Lower lobe of right lung (tissue), 2 donors: Measurements from ENCODE around the gene HEXA. TPM values are rescaled to one million over a fixed set of nuclear protein-coding genes. Genes with fewer than 3 reads are reported as not detected.

ENCODE experiments used
- ATAC-seq, 2 donors: fragments of 200-7000 bp; cut with Tn5 transposase; one replicate each; pipeline ENCODE4 v1.9.1; 2020 to 2022; ENCODE audit warnings: mild to moderate bottlenecking in 2 of 2, moderate library complexity in 2 of 2
- DNase-seq: peaks from one replicate; pipeline ENCODE4 v3.0.0-alpha.2; 2020
- H3K27ac ChIP-seq: fragments of 200-600 bp; one replicate; pipeline ENCODE4 v1.8.0; 2022
- H3K27me3 ChIP-seq: fragments of 200-600 bp; one replicate; pipeline ENCODE4 v1.8.0; 2022; ENCODE audit warnings: low read depth
- H3K36me3 ChIP-seq: fragments of 200-600 bp; one replicate; pipeline ENCODE4 v1.8.0; 2022; ENCODE audit warnings: mild to moderate bottlenecking
- H3K4me1 ChIP-seq: fragments of 200-600 bp; one replicate; pipeline ENCODE4 v1.8.0; 2022
- H3K4me3 ChIP-seq: fragments of 200-600 bp; one replicate; pipeline ENCODE4 v1.8.0; 2022; ENCODE audit warnings: mild to moderate bottlenecking
- H3K9me3 ChIP-seq: fragments of 200-600 bp; one replicate; pipeline ENCODE4 v1.8.0; 2022
- intact Hi-C: fragments of 100-400 bp; cut with DNase I; formaldehyde crosslinking; loops from one replicate; pipeline ENCODE4 v1.11.0; 2022
- total RNA-seq: library from RNA; stranded (reverse); fragmentation: NEBNext Ultra II Directional; extraction: Animal tissue kit (Norgen Biotek cat#: 25700); gene quantifications from one replicate; pipeline ENCODE4 v1.2.1, GENCODE V29; 2021
- TF ChIP-seq, protein P1 (sequence below): fragments of 200-600 bp; IDR thresholded peaks from one replicate; pipeline ENCODE4 v1.8.0; 2022; ENCODE audit warnings: antibody characterized with exemption, mild to moderate bottlenecking
- donor health status: DM: no; HTN: yes; CAD: no; lungs with severe emphysema.

Gene HEXA
- total RNA-seq, 1 donor from 2014 or later, result 219 TPM

GRCh38 chr15:72319985-72320671 is 55.7 kb downstream of the HEXA start, which contains the start of gene CELF6:
TSS of gene CELF6 (minus strand) at chr15:72320157. CDS start at chr15:72319874, 283 bp downstream.
- intact Hi-C loops, result no loop called here
- ATAC-seq (peak; percentile 90 to 91), DNase-seq (peak; percentile 88)
- TF ChIP-seq, protein P1, sequence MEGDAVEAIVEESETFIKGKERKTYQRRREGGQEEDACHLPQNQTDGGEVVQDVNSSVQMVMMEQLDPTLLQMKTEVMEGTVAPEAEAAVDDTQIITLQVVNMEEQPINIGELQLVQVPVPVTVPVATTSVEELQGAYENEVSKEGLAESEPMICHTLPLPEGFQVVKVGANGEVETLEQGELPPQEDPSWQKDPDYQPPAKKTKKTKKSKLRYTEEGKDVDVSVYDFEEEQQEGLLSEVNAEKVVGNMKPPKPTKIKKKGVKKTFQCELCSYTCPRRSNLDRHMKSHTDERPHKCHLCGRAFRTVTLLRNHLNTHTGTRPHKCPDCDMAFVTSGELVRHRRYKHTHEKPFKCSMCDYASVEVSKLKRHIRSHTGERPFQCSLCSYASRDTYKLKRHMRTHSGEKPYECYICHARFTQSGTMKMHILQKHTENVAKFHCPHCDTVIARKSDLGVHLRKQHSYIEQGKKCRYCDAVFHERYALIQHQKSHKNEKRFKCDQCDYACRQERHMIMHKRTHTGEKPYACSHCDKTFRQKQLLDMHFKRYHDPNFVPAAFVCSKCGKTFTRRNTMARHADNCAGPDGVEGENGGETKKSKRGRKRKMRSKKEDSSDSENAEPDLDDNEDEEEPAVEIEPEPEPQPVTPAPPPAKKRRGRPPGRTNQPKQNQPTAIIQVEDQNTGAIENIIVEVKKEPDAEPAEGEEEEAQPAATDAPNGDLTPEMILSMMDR, result no peak
- H3K4me3 ChIP-seq, result peak within 1 kb of the TSS; percentile 61
- peaks cover 12% of the 10 kb centered on the region for H3K4me1 ChIP-seq
- no peak within 1 kb of the TSS for H3K27ac ChIP-seq
- no peaks in the 10 kb centered on the region for H3K9me3 ChIP-seq
- no peaks in the 10 kb centered on the region for H3K36me3 ChIP-seq
- no peaks in the 10 kb centered on the region for H3K27me3 ChIP-seq

DNA sequence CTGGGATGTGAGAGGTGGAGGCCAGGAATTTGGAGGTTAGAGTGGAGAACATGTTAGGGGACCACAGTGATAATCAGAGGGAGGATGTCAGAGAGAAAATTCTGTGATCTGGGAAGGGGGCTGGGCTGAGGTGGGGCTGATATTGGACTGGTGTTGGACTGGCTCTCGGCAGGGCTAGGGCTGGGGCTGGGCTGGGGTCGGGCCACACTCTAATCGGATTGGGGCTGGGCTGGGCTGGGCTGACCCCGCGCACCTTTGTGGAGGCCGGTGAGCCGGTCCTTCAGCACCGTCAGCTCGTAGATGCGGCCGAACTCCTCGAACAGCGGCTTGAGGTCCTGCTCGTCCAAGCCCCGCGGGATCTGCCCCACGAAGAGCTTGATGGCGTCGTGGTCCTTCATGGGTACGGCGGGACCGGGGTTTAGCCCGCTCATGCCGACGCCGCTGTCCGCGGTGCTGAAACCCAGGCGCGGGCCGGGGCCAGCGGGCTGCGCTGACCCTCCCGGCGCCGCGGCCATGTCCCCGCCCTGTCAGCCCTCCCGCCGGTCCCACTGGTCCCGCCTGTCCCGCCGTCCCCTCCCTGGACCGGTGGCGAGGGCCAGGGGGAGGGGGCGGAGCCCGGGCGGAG is 56.3 kb downstream of the HEXA start:
- Histone ChIP-seq H3K4me3 (peak overlapping the region; percentile 61), H3K36me3 (no peaks in the 10 kb centered on the region), H3K27me3 (no peaks in the 10 kb centered on the region), H3K9me3 (no peaks in the 10 kb centered on the region), H3K27ac (no peak overlapping the region), H3K4me1 (peaks cover 12% of the 10 kb centered on the region)
- TF ChIP-seq, protein P1, result no peak
- intact Hi-C loops, result no loop called here
- peak; percentile 84 for DNase-seq
- peak; percentile 94 to 95 for ATAC-seq

DNA sequence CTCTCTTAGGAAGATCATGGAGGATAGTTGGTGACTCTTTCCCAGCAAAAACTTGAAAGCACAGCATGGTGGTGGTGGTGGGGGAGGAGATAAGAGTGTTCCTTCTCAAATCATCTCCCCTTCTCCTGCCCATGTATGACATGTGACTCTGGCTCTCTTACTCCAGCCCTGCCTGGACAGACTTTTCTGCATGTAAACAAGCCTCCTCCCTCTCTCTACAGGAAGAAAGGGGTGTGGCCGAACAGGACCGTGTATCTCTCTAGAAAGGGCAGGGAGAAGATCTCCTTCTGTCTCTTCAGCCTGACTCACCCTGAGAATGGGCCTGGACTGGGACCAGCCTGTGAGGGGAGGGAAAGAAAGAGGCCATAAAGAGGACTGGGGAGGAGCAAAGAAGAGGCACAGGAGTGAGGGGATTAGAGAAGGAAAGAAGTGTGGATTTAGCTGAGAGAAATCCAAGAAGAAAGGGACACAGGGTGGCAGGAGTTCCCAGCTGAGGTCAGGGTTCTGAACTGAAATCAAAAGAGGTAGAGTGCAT is 57.3 kb downstream of the HEXA start:
- intact Hi-C loops, result no loop called here
- ATAC-seq (no peak), DNase-seq (no peak)
- Histone ChIP-seq H3K4me3 (no peak overlapping the region), H3K27me3 (no peaks in the 10 kb centered on the region), H3K4me1 (peaks cover 12% of the 10 kb centered on the region), H3K36me3 (no peaks in the 10 kb centered on the region), H3K9me3 (no peaks in the 10 kb centered on the region), H3K27ac (no peak overlapping the region)
- TF ChIP-seq, protein P1, result no peak

- H3K4me3 ChIP-seq, result no peak overlapping the region
- H3K27ac ChIP-seq, result no peak overlapping the region
- no peaks in the 10 kb centered on the region for H3K27me3 ChIP-seq
- H3K4me1 ChIP-seq, result peaks cover 11% of the 10 kb centered on the region
- no peak for ATAC-seq
- DNase-seq, result no peak
- H3K9me3 ChIP-seq, result no peaks in the 10 kb centered on the region
- no peaks in the 10 kb centered on the region for H3K36me3 ChIP-seq
- intact Hi-C loops, result no loop called here
- TF ChIP-seq, protein P1, result no peak
Observed at GRCh38 chr15:72315706-72316370, 60.0 kb downstream of the HEXA start.

- Histone ChIP-seq H3K4me3 (no peak overlapping the region), H3K9me3 (no peaks in the 10 kb centered on the region), H3K4me1 (no peaks in the 10 kb centered on the region), H3K27me3 (no peaks in the 10 kb centered on the region), H3K27ac (no peak overlapping the region), H3K36me3 (no peaks in the 10 kb centered on the region)
- ATAC-seq, result no peak
- intact Hi-C loops, result no loop called here
- TF ChIP-seq, protein P1, result no peak
- no peak for DNase-seq
Observed at GRCh38 chr15:72313881-72314280, 61.9 kb downstream of the HEXA start.
